ENCODE measurements around the gene VPS18.

The VPS18 gene

GRCh38 chr15:40914013-40914412 is 19.8 kb downstream of the VPS18 start:
- DNase-seq (ENCODE audit: low read depth) = no peak
- H3K4me3 ChIP-seq (ENCODE audit: control insufficient read depth, low read depth, low read length) = no peak overlapping the region
- TF ChIP-seq, protein P1, sequence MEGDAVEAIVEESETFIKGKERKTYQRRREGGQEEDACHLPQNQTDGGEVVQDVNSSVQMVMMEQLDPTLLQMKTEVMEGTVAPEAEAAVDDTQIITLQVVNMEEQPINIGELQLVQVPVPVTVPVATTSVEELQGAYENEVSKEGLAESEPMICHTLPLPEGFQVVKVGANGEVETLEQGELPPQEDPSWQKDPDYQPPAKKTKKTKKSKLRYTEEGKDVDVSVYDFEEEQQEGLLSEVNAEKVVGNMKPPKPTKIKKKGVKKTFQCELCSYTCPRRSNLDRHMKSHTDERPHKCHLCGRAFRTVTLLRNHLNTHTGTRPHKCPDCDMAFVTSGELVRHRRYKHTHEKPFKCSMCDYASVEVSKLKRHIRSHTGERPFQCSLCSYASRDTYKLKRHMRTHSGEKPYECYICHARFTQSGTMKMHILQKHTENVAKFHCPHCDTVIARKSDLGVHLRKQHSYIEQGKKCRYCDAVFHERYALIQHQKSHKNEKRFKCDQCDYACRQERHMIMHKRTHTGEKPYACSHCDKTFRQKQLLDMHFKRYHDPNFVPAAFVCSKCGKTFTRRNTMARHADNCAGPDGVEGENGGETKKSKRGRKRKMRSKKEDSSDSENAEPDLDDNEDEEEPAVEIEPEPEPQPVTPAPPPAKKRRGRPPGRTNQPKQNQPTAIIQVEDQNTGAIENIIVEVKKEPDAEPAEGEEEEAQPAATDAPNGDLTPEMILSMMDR (IDR thresholded peaks at IDR 0.05; ENCODE audit: control insufficient read depth, insufficient read depth, low read depth, low read length, missing control alignments) = no peak

DNA sequence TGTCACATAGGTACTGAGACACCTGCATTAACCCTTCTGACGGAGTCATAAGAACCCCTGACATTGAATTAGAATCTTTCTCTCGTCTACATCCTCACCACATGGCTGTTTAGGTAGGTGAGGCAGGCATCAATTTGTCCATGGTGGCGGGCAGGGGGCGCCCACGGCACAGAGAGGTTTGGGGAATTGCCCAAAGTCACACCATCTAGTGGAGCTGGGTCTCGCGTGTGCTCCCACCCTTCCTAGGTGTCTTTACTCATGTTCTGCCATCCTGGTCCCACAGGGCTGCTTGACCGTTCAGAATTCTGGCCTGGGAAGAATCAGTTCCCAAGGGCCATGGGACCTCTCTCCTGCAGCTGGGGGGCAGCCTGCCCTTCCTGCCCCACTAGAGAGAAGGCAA is 20.2 kb downstream of the VPS18 start:
- H3K4me3 ChIP-seq (ENCODE audit: control insufficient read depth, low read depth, low read length) = no peak overlapping the region
- no peak for DNase-seq (ENCODE audit: low read depth)

DNA sequence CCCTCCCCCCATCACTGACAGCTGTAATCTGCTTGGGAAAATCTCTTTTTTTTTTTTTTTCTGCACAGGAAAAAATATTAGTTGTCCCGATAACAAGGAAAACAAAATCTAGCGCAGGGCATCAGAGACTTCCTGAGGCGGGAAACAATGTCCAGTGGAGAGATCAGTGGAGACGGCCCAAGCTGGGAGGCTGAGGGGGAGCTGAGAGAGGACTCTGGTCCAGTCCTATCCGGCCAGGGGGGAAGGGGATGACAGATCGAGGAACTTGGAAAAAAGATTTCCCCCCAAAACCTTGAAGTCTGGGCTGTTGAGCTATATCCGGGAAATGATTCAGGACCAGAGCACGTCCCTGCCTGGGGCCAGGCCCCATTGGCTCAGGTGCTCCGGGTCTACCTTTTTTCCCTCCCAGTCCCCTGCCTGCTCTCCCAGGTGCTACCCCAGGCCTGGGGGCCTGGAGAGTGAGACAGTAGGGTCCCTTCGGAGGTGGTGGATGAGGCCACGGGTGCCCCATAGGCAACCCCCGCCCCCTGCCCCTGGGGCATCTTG is 20.9 kb downstream of the VPS18 start:
- DNase-seq (ENCODE audit: low read depth) = no peak
- H3K4me3 ChIP-seq (ENCODE audit: control insufficient read depth, low read depth, low read length) = no peak overlapping the region
- TF ChIP-seq, protein P1 (IDR thresholded peaks at IDR 0.05; ENCODE audit: control insufficient read depth, insufficient read depth, low read depth, low read length, missing control alignments) = no peak

More for the DNA sequence above, 20.2 kb downstream of the VPS18 start:
- TF ChIP-seq, protein P1 (IDR thresholded peaks at IDR 0.05; ENCODE audit: control insufficient read depth, insufficient read depth, low read depth, low read length, missing control alignments) = no peak

DNA sequence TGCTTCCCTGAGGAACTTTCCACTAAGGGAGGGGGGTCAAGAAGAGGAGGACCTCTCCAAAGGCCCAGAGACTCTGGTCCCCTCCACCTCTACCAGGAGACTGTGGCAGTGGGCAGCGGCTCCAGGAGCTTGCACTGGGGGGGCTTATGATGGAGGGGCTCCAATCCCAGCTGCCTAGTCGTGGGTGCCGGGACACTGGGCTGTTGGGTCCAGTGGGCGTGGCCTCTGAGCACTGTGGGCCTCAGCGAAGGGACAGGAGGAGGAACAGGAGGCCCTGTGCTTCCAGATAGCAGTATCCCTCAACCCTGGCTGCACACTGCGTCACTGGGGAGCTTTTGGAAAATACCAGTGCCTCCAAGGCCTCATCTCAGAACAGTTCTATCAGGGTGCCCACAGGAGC is 21.4 kb downstream of the VPS18 start:
- DNase-seq (ENCODE audit: low read depth) = no peak
- TF ChIP-seq, protein P1 (IDR thresholded peaks at IDR 0.05; ENCODE audit: control insufficient read depth, insufficient read depth, low read depth, low read length, missing control alignments) = no peak

GRCh38 chr15:40917585-40917984 is 23.3 kb downstream of the VPS18 start:
- TF ChIP-seq, protein P1 (IDR thresholded peaks at IDR 0.05; ENCODE audit: control insufficient read depth, insufficient read depth, low read depth, low read length, missing control alignments) = no peak
- no peak overlapping the region for H3K4me3 ChIP-seq (ENCODE audit: control insufficient read depth, low read depth, low read length)
- DNase-seq (ENCODE audit: low read depth) = no peak

More for the DNA sequence above, 21.4 kb downstream of the VPS18 start:
- no peak overlapping the region for H3K4me3 ChIP-seq (ENCODE audit: control insufficient read depth, low read depth, low read length)

DNA sequence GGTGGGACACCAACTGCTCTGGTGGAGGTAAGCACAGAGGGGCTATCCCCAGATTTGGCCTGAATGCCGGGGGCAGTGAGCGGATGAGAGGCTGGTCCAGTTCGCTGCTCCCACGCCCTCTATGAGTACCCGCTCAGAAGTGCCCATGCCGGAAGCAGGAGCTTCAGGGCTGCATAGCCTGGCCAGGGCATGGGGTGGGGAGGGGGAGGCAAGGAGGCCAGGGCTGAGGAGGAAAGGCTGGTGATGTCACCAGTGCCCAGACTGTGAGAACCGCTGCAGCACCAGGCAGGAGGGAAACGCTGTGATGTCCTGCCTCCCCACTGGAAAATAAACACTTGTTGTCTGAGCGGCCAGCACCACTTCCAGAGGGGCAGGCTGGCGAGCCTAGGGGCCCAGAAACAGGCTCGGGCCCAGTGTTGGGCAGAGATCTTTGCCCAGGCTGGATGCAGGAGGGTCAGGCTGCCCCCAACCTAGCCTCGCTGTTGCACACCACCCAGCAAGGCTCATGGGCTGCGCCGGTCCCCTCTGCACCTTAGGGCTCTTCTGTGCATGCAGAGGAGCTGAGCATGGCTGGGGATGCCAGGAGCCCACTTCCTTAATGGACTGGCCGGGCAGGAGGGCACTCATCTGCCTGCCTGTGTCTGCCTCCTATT is 24.0 kb downstream of the VPS18 start:
- no peak for DNase-seq (ENCODE audit: low read depth)
- no peak overlapping the region for H3K4me3 ChIP-seq (ENCODE audit: control insufficient read depth, low read depth, low read length)
- TF ChIP-seq, protein P1 (IDR thresholded peaks at IDR 0.05; ENCODE audit: control insufficient read depth, insufficient read depth, low read depth, low read length, missing control alignments) = no peak

All from AG09309 (cell line).